Lower leg skin (tissue), 3 donors: Measurements from ENCODE around the gene C11orf58.

ENCODE experiments used
- CTCF ChIP-seq, 3 donors: fragments of 450-650 bp; IDR thresholded peaks; one replicate each; pipeline ENCODE4 v1.5.1; 2016; ENCODE audit warnings: antibody characterized with exemption in 3 of 3, mild to moderate bottlenecking in 3 of 3, moderate library complexity in 2 of 3
- POLR2A ChIP-seq, 2 donors: fragments of 450-650 bp; IDR thresholded peaks; one replicate each; pipeline ENCODE4 v1.6.1; 2016 to 2017; ENCODE audit warnings: antibody characterized with exemption in 2 of 2, mild to moderate bottlenecking in 1 of 2, moderate library complexity in 1 of 2

- no peak for TF ChIP-seq CTCF (IDR thresholded peaks at IDR 0.05)
- TF ChIP-seq POLR2A (IDR thresholded peaks at IDR 0.05) = no peak
Observed at GRCh38 chr11:16791191-16791961, 52.9 kb downstream of the C11orf58 start.
